Measurements from ENCODE around the gene RHBG.

DNA sequence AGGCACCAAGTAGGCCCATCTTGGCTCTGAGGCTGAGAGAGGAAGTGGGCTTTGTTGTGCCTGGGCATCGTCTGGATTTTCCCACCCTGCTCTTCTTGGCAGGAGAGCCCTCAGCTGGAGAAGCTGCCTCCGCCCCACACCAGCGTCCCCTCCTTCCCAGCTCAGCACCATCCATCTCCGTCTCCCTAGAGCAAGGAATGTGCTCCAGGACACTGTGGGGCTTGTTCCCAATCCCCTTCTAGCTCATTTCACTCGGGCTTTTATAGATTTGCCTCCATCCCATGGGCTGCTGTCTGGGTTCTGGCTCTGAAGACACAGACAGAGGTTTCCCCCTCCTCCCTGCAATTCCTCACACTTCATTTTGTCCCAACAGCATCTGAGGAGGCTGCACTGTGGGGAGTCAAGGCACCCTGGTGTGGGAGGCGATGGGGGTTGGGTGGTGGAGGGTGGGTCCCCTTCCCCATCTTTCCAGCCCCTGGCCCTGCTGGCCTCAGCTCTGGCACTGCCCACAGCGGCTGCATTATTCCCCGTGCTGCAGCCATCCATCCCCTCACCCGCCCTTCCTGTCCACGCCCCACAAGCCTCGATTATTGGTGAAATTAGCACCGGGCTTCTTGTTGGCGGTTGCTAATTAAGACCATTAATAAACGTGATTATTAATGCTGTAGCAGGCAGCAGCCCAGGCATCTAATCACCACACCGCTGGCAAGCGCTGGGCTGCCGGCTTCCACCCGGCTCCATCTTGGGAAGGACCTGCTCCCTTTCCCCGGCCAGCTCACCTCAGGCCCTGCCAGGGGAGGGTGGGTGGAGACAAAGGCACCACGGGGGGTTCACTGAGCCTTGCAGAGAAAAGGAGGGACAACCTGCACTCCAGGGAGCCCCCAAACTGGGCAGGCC, 21.7 kb downstream of the RHBG start:
- TF ChIP-seq, protein P1, sequence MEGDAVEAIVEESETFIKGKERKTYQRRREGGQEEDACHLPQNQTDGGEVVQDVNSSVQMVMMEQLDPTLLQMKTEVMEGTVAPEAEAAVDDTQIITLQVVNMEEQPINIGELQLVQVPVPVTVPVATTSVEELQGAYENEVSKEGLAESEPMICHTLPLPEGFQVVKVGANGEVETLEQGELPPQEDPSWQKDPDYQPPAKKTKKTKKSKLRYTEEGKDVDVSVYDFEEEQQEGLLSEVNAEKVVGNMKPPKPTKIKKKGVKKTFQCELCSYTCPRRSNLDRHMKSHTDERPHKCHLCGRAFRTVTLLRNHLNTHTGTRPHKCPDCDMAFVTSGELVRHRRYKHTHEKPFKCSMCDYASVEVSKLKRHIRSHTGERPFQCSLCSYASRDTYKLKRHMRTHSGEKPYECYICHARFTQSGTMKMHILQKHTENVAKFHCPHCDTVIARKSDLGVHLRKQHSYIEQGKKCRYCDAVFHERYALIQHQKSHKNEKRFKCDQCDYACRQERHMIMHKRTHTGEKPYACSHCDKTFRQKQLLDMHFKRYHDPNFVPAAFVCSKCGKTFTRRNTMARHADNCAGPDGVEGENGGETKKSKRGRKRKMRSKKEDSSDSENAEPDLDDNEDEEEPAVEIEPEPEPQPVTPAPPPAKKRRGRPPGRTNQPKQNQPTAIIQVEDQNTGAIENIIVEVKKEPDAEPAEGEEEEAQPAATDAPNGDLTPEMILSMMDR (IDR thresholded peaks at IDR 0.05): no peak
- TF ChIP-seq EZH2 (IDR thresholded peaks at IDR 0.05; ENCODE audit: borderline replicate concordance, insufficient read depth, low read depth, low read length, poor library complexity, severe bottlenecking): no peak

Data from B cell (primary cell).